Nephron progenitor cell (in vitro differentiated cells): ENCODE results near the gene LHFPL2.

Source experiments
- DNase-seq: peaks from one replicate; pipeline ENCODE4 v3.0.0; 2021
- H3K27ac Mint-ChIP-seq: 2 replicates; pipeline ENCODE4 v1.8.0; 2021; ENCODE audit warnings: mild to moderate bottlenecking, moderate library complexity, mixed read lengths
- H3K27me3 Mint-ChIP-seq: 2 replicates; pipeline ENCODE4 v1.8.0; 2021; ENCODE audit warnings: mild to moderate bottlenecking, low read depth, mixed read lengths; ENCODE audit not compliant: poor library complexity
- H3K36me3 Mint-ChIP-seq: 2 replicates; pipeline ENCODE4 v1.8.0; 2021; ENCODE audit warnings: low read depth, mixed read lengths
- H3K4me1 Mint-ChIP-seq: 2 replicates; pipeline ENCODE4 v1.8.0; 2021; ENCODE audit warnings: mixed read lengths
- H3K4me3 Mint-ChIP-seq: 2 replicates; pipeline ENCODE4 v1.8.0; 2021; ENCODE audit warnings: mild to moderate bottlenecking, moderate library complexity, mixed read lengths
- H3K9me3 Mint-ChIP-seq: 2 replicates; pipeline ENCODE4 v1.8.0; 2021; ENCODE audit warnings: mild to moderate bottlenecking, moderate library complexity, mixed read lengths
- CTCF ChIP-seq: fragments of 200-600 bp; sonication (generic); IDR thresholded peaks from 2 replicates; pipeline ENCODE4 v1.5.0; 2021; ENCODE audit warnings: antibody characterized with exemption

LHFPL2 gene

DNA sequence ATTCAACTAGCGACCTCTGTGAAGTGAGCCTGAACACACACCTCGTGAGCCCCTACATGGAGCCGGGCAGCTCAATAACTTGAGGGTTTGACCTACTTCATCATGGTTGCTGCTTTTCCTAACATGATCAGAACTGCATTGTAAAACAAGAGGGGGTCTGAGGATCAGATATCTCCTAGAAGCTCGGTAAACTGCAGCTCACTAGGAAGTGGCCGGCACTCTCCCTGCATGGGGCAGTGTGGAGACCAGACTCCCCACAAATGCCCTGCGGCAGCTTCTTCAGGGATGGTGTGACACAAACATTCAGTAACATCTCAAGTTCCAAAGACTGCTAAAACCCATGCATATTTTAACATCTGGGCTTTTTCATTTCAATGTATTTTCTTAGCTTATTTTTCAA lies 18.5 kb downstream of the LHFPL2 start:
- Mint-ChIP-seq H3K9me3 (no peaks in the 10 kb centered on the region), H3K27ac (peak overlapping the region; percentile 97), H3K4me1 (peaks cover 100% of the 10 kb centered on the region), H3K36me3 (peaks cover 62% of the 10 kb centered on the region), H3K27me3 (peaks cover 4% of the 10 kb centered on the region), H3K4me3 (peak overlapping the region; percentile 26)
- DNase-seq: no peak
- no peak for TF ChIP-seq CTCF

GRCh38 chr5:78629624-78630023 lies 18.9 kb downstream of the LHFPL2 start:
- TF ChIP-seq CTCF: no peak
- Mint-ChIP-seq H3K4me3 (no peak overlapping the region), H3K9me3 (no peaks in the 10 kb centered on the region), H3K27ac (peak overlapping the region; percentile 97), H3K27me3 (peaks cover 4% of the 10 kb centered on the region), H3K36me3 (peaks cover 59% of the 10 kb centered on the region), H3K4me1 (peaks cover 100% of the 10 kb centered on the region)
- DNase-seq: no peak

- H3K9me3 Mint-ChIP-seq: no peaks in the 10 kb centered on the region
- DNase-seq: peak; percentile 36
- peaks cover 4% of the 10 kb centered on the region for H3K27me3 Mint-ChIP-seq
- peaks cover 66% of the 10 kb centered on the region for H3K36me3 Mint-ChIP-seq
- H3K4me1 Mint-ChIP-seq: peaks cover 100% of the 10 kb centered on the region
- no peak for TF ChIP-seq CTCF
- H3K27ac Mint-ChIP-seq: peak overlapping the region; percentile 97
- peak overlapping the region; percentile 64 for H3K4me3 Mint-ChIP-seq
Measured at GRCh38 chr5:78628270-78628992, 20.1 kb downstream of the LHFPL2 start.

GRCh38 chr5:78627766-78628165 lies 20.8 kb downstream of the LHFPL2 start:
- Mint-ChIP-seq H3K4me3 (peak overlapping the region; percentile 64), H3K36me3 (peaks cover 66% of the 10 kb centered on the region), H3K9me3 (no peaks in the 10 kb centered on the region), H3K27ac (peak overlapping the region; percentile 97), H3K4me1 (peaks cover 100% of the 10 kb centered on the region), H3K27me3 (peaks cover 4% of the 10 kb centered on the region)
- no peak for TF ChIP-seq CTCF
- DNase-seq: no peak

- H3K9me3 Mint-ChIP-seq: no peaks in the 10 kb centered on the region
- no peak for DNase-seq
- TF ChIP-seq CTCF: no peak
- H3K4me1 Mint-ChIP-seq: peaks cover 100% of the 10 kb centered on the region
- peaks cover 66% of the 10 kb centered on the region for H3K36me3 Mint-ChIP-seq
- H3K27me3 Mint-ChIP-seq: peaks cover 4% of the 10 kb centered on the region
- H3K4me3 Mint-ChIP-seq: peak overlapping the region; percentile 64
- H3K27ac Mint-ChIP-seq: peak overlapping the region; percentile 97
Measured at GRCh38 chr5:78627175-78627574, 21.4 kb downstream of the LHFPL2 start.

- Mint-ChIP-seq H3K36me3 (peaks cover 66% of the 10 kb centered on the region), H3K4me1 (peaks cover 100% of the 10 kb centered on the region), H3K27me3 (no peaks in the 10 kb centered on the region), H3K4me3 (peak overlapping the region; percentile 26), H3K9me3 (peaks cover 8% of the 10 kb centered on the region), H3K27ac (peak overlapping the region; percentile 97)
- DNase-seq: no peak
- TF ChIP-seq CTCF: no peak
Measured at GRCh38 chr5:78626009-78626571, 22.5 kb downstream of the LHFPL2 start.
